Measurements from ENCODE around the gene UBR4. TPM values are rescaled to one million over a fixed set of nuclear protein-coding genes. Genes with fewer than 3 reads are reported as not detected.

Gene UBR4
- total RNA-seq, 1 donor from 2014 or later = 223 TPM

GRCh38 chr1:19084206-19084738 is 125.8 kb downstream of the UBR4 start:
- Mint-ChIP-seq H3K4me1 (ENCODE audit: unreplicated experiment) (peaks cover 24% of the 10 kb centered on the region), H3K4me3 (ENCODE audit: unreplicated experiment) (peak overlapping the region; percentile 73), H3K9me3 (ENCODE audit: unreplicated experiment) (no peaks in the 10 kb centered on the region), H3K27ac (ENCODE audit: unreplicated experiment) (peak overlapping the region; percentile 91), H3K36me3 (ENCODE audit: low read depth, unreplicated experiment) (peaks cover 77% of the 10 kb centered on the region), H3K27me3 (ENCODE audit: unreplicated experiment) (peaks cover 5% of the 10 kb centered on the region)
- no peak for DNase-seq (ENCODE audit: low spot score)
- TF ChIP-seq, protein P1, sequence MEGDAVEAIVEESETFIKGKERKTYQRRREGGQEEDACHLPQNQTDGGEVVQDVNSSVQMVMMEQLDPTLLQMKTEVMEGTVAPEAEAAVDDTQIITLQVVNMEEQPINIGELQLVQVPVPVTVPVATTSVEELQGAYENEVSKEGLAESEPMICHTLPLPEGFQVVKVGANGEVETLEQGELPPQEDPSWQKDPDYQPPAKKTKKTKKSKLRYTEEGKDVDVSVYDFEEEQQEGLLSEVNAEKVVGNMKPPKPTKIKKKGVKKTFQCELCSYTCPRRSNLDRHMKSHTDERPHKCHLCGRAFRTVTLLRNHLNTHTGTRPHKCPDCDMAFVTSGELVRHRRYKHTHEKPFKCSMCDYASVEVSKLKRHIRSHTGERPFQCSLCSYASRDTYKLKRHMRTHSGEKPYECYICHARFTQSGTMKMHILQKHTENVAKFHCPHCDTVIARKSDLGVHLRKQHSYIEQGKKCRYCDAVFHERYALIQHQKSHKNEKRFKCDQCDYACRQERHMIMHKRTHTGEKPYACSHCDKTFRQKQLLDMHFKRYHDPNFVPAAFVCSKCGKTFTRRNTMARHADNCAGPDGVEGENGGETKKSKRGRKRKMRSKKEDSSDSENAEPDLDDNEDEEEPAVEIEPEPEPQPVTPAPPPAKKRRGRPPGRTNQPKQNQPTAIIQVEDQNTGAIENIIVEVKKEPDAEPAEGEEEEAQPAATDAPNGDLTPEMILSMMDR (IDR thresholded peaks at IDR 0.05; ENCODE audit: unreplicated experiment) = no peak

DNA sequence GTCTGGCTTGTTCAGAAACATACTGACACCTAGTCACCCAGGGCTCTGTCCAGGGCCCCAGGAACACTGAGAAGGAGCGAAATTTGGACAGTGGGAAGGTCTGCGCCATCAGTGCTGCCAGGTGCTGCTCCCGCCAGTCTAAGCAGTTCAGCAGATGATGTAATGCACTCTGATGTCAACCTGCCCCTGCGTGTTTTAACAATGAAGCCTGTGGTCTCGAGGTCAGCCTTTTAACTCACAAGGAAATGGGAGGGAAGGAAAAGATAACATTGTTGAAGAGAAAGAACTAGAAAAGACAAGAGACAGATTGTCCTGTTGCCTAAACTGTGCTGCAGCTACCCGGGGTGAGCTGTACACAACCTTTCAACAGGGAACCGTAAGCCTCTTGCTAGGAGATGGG is 127.0 kb downstream of the UBR4 start:
- H3K27ac Mint-ChIP-seq (ENCODE audit: unreplicated experiment) = peak overlapping the region; percentile 97
- H3K36me3 Mint-ChIP-seq (ENCODE audit: low read depth, unreplicated experiment) = peaks cover 76% of the 10 kb centered on the region
- H3K9me3 Mint-ChIP-seq (ENCODE audit: unreplicated experiment) = no peaks in the 10 kb centered on the region
- H3K27me3 Mint-ChIP-seq (ENCODE audit: unreplicated experiment) = peaks cover 7% of the 10 kb centered on the region
- TF ChIP-seq, protein P1 (IDR thresholded peaks at IDR 0.05; ENCODE audit: unreplicated experiment) = no peak
- H3K4me1 Mint-ChIP-seq (ENCODE audit: unreplicated experiment) = peaks cover 24% of the 10 kb centered on the region
- H3K4me3 Mint-ChIP-seq (ENCODE audit: unreplicated experiment) = peak overlapping the region; percentile 28
- DNase-seq (ENCODE audit: low spot score) = no peak

DNA sequence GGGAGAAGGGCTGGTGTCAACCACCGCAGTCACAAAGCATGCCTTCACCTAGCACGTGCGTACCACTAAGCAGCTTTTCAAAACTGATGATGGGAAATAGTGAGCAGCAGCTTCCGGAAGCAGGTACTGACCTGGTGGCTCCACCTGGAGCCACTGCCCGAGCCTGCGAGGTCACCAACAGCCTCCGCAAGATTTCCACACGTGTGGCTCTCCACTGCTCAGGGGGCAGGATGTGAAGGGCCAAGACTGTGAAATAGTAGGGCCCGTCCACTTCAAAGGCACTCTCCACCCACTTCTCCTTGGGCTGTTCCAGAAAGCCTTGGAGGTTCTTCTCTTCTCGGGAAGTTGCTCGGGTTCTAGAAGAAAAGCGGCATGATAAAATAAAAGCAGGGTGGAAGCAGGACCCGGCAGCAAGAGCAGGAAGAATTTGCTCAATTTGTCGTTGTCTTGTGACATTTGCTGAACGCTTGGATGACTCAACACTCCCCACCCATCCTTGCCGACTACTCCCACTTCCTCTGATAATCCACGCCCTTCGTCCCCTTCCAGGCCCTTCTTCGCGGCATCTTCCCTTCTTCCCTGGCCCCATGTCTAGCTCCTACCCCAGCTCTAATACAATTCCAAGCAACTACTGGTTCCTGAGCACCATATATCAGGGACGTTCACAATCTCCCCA is 128.7 kb downstream of the UBR4 start:
- Mint-ChIP-seq H3K36me3 (ENCODE audit: low read depth, unreplicated experiment) (peaks cover 81% of the 10 kb centered on the region), H3K4me1 (ENCODE audit: unreplicated experiment) (peaks cover 24% of the 10 kb centered on the region), H3K4me3 (ENCODE audit: unreplicated experiment) (no peak overlapping the region), H3K27ac (ENCODE audit: unreplicated experiment) (peak overlapping the region; percentile 80), H3K9me3 (ENCODE audit: unreplicated experiment) (no peaks in the 10 kb centered on the region), H3K27me3 (ENCODE audit: unreplicated experiment) (peaks cover 11% of the 10 kb centered on the region)
- no peak for DNase-seq (ENCODE audit: low spot score)
- TF ChIP-seq, protein P1 (IDR thresholded peaks at IDR 0.05; ENCODE audit: unreplicated experiment) = no peak

DNA sequence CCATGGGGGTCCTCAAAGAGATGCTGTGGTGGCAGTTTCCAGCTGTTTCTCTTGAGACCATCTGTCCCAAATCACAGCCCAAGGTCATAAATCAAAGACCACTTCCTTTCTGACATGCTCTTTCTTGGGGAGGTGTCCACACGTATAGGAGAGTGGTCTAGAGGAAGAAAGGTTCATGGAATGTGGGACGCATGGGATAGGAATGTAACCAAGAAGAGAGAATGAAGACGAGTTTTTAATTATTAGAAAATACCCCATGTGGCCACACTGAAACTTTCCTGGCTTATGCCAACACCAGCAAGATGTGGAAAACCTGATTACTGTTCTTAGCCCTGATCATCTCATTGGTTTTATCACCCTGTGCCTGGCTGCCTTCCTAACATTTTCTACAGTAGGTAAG is 129.3 kb downstream of the UBR4 start:
- TF ChIP-seq, protein P1 (IDR thresholded peaks at IDR 0.05; ENCODE audit: unreplicated experiment) = no peak
- peak overlapping the region; percentile 9 for H3K27ac Mint-ChIP-seq (ENCODE audit: unreplicated experiment)
- no peaks in the 10 kb centered on the region for H3K9me3 Mint-ChIP-seq (ENCODE audit: unreplicated experiment)
- peaks cover 84% of the 10 kb centered on the region for H3K36me3 Mint-ChIP-seq (ENCODE audit: low read depth, unreplicated experiment)
- peaks cover 24% of the 10 kb centered on the region for H3K4me1 Mint-ChIP-seq (ENCODE audit: unreplicated experiment)
- H3K27me3 Mint-ChIP-seq (ENCODE audit: unreplicated experiment) = peaks cover 13% of the 10 kb centered on the region
- no peak for DNase-seq (ENCODE audit: low spot score)
- H3K4me3 Mint-ChIP-seq (ENCODE audit: unreplicated experiment) = peak overlapping the region; percentile 14

Measured in endothelial cell (in vitro differentiated cells).